AG08395 (cell line): ENCODE results near the gene GLP1R.

Experiments
- DNase-seq: peaks from one replicate; pipeline ENCODE4 v3.0.0; 2012; ENCODE audit warnings: mixed read lengths, low spot score

GLP1R gene

GRCh38 chr6:39044181-39044580 is 4.4 kb upstream of the GLP1R start:
- no peak for DNase-seq

GRCh38 chr6:39047434-39048327 is 900 bp upstream of the GLP1R start:
- no peak for DNase-seq

- no peak for DNase-seq
These were observed 1.1 kb downstream of the GLP1R start for GRCh38 chr6:39049575-39050283.

GRCh38 chr6:39050453-39051112 is 2.0 kb downstream of the GLP1R start:
- DNase-seq: no peak

- no peak for DNase-seq
These were observed 3.0 kb downstream of the GLP1R start for GRCh38 chr6:39051399-39052122.

GRCh38 chr6:39053016-39053624 is 4.5 kb downstream of the GLP1R start:
- DNase-seq: no peak

GRCh38 chr6:39053854-39054576 is 5.4 kb downstream of the GLP1R start:
- DNase-seq: no peak

GRCh38 chr6:39054577-39055142 is 6.1 kb downstream of the GLP1R start:
- DNase-seq: no peak

- no peak for DNase-seq
These were observed 7.1 kb downstream of the GLP1R start for GRCh38 chr6:39055661-39056060.

GRCh38 chr6:39056191-39056590 is 7.6 kb downstream of the GLP1R start:
- no peak for DNase-seq

GRCh38 chr6:39056681-39057080 is 8.1 kb downstream of the GLP1R start:
- no peak for DNase-seq

GRCh38 chr6:39057251-39058155 is 8.9 kb downstream of the GLP1R start:
- no peak for DNase-seq

- no peak for DNase-seq
These were observed 10.0 kb downstream of the GLP1R start for GRCh38 chr6:39058471-39059147.

GRCh38 chr6:39059496-39060310 is 11.1 kb downstream of the GLP1R start:
- no peak for DNase-seq

- no peak for DNase-seq
These were observed 12.0 kb downstream of the GLP1R start for GRCh38 chr6:39060467-39061160.

GRCh38 chr6:39061182-39061581 is 12.6 kb downstream of the GLP1R start:
- DNase-seq: no peak

- DNase-seq: no peak
These were observed 13.0 kb downstream of the GLP1R start for GRCh38 chr6:39061588-39061987.
